ENCODE data around the gene MSI2.

DNA sequence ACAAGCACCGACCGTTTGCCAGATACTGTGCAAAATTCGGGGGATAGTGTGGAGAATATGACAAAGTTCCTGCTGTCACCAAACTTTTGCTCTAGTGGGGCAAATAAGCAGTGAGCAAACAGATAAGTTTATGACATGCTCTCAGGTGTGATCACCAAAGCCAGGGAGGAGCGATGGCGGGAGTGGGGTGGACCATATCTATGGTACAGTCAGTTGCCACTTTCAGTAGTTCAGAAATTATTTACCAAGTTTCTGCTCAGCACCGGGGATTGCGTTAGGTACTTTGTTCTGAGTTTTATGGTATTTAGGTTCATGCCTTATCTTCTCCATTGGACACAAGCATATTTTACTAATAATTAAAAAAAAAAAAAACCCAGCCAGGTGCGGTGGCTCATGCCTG lies 11.9 kb downstream of the MSI2 start:
- TF ChIP-seq, protein P1, sequence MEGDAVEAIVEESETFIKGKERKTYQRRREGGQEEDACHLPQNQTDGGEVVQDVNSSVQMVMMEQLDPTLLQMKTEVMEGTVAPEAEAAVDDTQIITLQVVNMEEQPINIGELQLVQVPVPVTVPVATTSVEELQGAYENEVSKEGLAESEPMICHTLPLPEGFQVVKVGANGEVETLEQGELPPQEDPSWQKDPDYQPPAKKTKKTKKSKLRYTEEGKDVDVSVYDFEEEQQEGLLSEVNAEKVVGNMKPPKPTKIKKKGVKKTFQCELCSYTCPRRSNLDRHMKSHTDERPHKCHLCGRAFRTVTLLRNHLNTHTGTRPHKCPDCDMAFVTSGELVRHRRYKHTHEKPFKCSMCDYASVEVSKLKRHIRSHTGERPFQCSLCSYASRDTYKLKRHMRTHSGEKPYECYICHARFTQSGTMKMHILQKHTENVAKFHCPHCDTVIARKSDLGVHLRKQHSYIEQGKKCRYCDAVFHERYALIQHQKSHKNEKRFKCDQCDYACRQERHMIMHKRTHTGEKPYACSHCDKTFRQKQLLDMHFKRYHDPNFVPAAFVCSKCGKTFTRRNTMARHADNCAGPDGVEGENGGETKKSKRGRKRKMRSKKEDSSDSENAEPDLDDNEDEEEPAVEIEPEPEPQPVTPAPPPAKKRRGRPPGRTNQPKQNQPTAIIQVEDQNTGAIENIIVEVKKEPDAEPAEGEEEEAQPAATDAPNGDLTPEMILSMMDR (IDR thresholded peaks at IDR 0.05), result no peak
- TF ChIP-seq NRF1 (IDR thresholded peaks at IDR 0.05; ENCODE audit: low read depth, low read length), result no peak
- no peak for TF ChIP-seq MXI1 (IDR thresholded peaks at IDR 0.05; ENCODE audit: low read depth, low read length)
- TF ChIP-seq SMC3 (IDR thresholded peaks at IDR 0.05; ENCODE audit: low read depth, low read length), result no peak
- no peak for TF ChIP-seq POLR2AphosphoS5 (IDR thresholded peaks at IDR 0.05; ENCODE audit: low read depth, low read length)
